SU-DHL-6 (cell line): ENCODE results near the gene CDK5RAP3.

Source experiments
- EZH2phosphoT487 ChIP-seq: fragments of 200-600 bp; sonication (generic), shearing (Covaris generic); conservative IDR thresholded peaks from 2 replicates; pipeline ENCODE4 v1.6.1; 2018; ENCODE audit warnings: mild to moderate bottlenecking, antibody characterized with exemption, low read length, moderate library complexity, mixed read lengths
- TF ChIP-seq, protein P1 (sequence below): fragments of 200-600 bp; sonication (generic); IDR thresholded peaks from one replicate; pipeline ENCODE4 v1.5.1; 2017; ENCODE audit warnings: antibody characterized with exemption, mild to moderate bottlenecking, low read length, moderate library complexity; ENCODE audit not compliant: insufficient read depth, poor library complexity, severe bottlenecking

- TF ChIP-seq, protein P1, sequence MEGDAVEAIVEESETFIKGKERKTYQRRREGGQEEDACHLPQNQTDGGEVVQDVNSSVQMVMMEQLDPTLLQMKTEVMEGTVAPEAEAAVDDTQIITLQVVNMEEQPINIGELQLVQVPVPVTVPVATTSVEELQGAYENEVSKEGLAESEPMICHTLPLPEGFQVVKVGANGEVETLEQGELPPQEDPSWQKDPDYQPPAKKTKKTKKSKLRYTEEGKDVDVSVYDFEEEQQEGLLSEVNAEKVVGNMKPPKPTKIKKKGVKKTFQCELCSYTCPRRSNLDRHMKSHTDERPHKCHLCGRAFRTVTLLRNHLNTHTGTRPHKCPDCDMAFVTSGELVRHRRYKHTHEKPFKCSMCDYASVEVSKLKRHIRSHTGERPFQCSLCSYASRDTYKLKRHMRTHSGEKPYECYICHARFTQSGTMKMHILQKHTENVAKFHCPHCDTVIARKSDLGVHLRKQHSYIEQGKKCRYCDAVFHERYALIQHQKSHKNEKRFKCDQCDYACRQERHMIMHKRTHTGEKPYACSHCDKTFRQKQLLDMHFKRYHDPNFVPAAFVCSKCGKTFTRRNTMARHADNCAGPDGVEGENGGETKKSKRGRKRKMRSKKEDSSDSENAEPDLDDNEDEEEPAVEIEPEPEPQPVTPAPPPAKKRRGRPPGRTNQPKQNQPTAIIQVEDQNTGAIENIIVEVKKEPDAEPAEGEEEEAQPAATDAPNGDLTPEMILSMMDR: no peak
- TF ChIP-seq EZH2phosphoT487: no peak
Observed at GRCh38 chr17:47997586-47997985, 26.7 kb downstream of the CDK5RAP3 start.
